NCI-H446 (cell line): ENCODE data around the gene ABCF3.
"Not testable (repeated sequence)": the region's sequence is repeated elsewhere in the genome, so short reads cannot be mapped to it uniquely, and the experiment has no call there.

Experiments used
- DNase-seq, 2 experiments: peaks; one replicate each; lab custom pipeline; 2025; lab: John Stamatoyannopoulos, UW

Gene ABCF3, protein sequence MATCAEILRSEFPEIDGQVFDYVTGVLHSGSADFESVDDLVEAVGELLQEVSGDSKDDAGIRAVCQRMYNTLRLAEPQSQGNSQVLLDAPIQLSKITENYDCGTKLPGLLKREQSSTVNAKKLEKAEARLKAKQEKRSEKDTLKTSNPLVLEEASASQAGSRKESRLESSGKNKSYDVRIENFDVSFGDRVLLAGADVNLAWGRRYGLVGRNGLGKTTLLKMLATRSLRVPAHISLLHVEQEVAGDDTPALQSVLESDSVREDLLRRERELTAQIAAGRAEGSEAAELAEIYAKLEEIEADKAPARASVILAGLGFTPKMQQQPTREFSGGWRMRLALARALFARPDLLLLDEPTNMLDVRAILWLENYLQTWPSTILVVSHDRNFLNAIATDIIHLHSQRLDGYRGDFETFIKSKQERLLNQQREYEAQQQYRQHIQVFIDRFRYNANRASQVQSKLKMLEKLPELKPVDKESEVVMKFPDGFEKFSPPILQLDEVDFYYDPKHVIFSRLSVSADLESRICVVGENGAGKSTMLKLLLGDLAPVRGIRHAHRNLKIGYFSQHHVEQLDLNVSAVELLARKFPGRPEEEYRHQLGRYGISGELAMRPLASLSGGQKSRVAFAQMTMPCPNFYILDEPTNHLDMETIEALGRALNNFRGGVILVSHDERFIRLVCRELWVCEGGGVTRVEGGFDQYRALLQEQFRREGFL

DNA sequence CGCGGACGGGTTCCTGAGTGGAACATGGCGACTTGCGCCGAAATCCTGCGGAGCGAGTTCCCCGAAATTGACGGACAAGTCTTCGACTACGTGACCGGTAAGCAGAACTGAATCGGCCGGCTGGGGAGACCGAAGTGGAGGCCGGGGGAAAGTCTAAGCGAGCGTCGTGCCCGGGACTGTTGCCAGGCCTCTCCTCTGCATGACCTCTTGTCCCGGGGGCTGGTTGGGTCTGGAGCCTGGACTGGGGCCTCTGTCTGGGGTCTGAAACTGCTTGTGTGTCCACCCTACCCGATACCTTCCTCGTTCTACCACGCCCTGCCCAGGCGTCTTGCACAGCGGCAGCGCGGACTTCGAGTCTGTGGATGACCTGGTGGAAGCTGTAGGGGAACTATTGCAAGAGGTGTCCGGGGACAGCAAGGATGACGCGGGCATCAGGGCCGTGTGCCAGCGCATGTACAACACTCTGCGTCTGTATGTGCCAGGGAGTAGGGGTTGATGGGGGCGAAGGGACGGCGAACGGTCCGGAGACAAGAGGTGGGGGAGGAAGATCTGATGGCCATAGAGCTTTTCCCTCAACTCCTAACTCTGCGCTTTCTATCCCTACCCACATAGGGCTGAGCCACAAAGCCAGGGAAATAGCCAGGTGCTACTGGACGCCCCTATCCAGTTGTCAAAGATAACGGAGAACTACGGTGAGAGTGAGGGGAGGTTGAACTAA lies at the start of gene ABCF3:
TSS of gene ABCF3 (plus strand) at position 16 of the 718 bp plus-strand sequence. CDS start at position 25, 9 bp downstream.
- DNase-seq = no peak

- DNase-seq = no peak
Measured at GRCh38 chr3:184140436-184140835, 45.6 kb upstream of the ABCF3 start.

DNA sequence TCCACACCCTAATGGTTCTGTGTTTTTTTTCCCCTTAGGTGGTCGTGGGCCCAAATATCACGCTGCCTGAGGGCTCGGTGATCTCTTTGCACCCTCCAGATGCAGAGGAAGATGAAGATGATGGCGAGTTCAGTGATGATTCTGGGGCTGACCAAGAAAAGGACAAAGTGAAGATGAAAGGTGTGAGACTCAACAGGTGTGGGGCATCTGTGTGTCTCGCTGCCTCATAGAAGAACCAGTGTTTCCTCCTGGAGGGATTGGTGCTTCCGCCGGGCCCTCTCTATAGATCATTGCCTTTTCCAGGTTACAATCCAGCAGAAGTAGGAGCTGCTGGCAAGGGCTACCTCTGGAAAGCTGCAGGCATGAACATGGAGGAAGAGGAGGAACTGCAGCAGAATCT lies 43.8 kb upstream of the ABCF3 start:
- DNase-seq = no peak

- no peak for DNase-seq
Measured at GRCh38 chr3:184143327-184143726, 42.7 kb upstream of the ABCF3 start.

DNA sequence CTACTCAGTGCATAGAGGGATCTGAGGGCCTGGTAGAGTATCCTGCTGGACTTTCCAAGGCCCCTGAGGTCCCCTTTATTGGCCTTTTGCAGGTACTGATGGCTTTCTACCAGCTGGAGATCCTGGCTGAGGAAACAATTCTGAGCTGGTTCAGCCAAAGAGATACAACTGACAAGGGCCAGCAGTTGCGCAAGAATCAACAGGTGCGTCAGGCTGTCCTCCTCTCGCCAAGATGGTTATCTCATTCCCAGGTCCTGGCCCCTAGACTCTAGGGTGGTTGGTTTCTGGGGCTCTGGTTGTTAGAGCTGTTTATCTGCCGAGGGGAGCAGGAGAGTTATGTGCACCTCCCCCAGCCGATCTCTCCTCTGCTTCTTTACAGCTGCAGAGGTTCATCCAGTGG lies 41.5 kb upstream of the ABCF3 start:
- DNase-seq = no peak

- DNase-seq = peak in 1 of 2 experiments; percentile 74
Measured at GRCh38 chr3:184145111-184145524, 40.9 kb upstream of the ABCF3 start.

DNA sequence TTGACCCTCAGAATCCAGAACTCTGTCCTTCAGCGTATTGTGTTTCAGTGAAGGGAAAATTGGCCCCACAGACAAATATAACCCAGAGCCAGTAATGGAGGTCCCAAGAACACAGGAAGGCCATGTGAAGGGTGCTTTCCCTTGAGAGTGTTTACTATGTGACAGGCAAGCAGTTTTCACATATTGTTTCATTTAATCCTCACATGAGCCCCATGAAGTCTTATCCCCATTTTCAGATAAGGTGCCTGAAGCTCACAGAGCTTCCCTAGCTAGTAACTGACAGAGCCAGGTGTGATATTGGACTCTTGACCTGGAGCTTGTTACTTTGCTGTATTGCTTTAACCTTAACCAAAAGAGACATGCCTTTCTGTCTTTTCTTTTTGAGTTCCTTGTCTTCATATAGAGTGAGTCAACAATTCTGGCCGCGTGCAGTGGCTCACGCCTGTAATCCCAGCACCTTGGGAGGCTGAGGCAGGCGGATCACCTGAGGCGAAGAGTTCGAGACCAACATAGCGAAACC lies 40.2 kb upstream of the ABCF3 start:
- no peak for DNase-seq

- no peak for DNase-seq
Measured at GRCh38 chr3:184148076-184148475, 37.9 kb upstream of the ABCF3 start.

DNA sequence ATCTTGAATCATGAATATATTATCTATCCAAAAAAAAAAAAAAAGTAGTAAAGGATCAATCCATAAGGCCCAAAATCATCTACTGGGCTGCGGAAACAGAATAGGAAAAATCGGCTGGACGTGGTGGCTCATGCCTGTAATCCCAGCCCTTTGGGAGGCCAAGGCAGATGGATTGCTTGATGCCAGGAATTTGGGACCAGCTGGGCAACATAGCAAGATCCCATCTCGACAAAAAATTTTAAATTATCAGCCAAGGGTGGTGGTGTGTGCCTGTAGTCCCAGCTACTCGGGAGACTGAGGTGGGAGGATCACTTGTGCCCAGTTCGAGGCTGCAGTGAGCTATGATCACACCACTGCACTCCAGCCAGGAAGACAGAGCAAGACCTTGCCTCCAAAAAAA lies 36.9 kb upstream of the ABCF3 start:
- no peak for DNase-seq

DNA sequence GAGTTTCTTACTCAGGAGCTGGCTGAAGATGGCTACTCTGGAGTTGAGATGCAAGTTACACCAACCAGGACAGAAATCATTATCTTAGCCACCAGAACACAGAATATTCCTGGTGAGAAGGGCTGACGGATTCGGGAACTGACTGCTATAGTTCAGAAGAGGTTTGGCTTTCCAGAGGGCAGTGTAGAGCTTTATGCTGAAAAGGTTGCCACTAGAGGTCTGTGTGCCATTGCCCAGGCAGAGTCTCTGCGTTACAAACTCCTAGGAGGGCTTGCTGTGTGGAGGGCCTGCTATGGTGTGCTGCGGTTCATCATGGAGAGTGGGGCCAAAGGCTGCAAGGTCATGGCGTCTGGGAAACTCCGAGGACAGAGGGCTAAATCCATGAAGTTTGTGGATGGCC lies 36.2 kb upstream of the ABCF3 start:
- not testable (repeated sequence) for DNase-seq

GRCh38 chr3:184154885-184155643 lies 30.9 kb upstream of the ABCF3 start, which contains the start of gene DVL3:
TSS of gene DVL3 (plus strand) at chr3:184155377. CDS start at chr3:184155636, 259 bp downstream.
- DNase-seq = peak in 1 of 2 experiments; percentile 45

DNA sequence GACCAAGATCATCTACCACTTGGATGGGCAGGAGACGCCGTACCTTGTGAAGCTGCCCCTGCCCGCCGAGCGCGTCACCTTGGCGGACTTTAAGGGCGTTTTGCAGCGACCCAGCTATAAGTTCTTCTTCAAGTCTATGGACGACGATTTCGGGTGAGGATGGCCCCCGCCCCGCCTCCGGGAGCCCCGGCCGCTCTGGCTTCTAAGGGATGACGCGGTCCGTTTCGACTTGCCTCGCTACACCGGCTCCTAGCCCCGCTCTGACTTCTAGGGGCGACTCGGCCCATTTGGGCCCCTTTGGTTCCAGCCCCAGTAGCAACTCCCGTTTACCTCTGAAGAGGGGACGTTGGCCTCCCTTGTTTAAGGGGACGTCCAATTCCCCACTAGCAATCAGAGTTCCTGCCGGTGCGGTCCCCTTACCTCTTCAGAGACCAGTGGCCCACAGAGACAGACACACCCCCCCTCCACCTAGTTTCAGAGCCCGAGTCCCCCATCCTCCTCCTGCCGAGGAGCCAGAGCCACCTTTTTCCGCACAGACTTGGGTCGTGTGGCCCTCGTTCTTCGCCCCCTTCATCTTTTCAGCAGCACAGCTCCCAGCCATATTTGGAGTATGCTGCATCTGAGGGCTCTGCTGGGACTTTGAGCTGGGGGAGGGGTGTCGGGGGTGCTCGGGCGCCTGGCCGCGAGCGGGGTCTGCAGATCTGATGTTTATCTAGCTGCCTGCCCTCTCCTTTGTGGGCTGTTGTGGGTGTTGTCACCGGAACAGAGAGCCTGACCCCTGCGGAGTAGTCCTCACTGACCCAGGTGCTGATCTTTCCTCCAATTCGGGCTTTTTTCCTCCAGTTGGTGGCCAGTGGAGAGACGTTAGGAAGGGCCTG lies 30.1 kb upstream of the ABCF3 start:
- no peak for DNase-seq

DNA sequence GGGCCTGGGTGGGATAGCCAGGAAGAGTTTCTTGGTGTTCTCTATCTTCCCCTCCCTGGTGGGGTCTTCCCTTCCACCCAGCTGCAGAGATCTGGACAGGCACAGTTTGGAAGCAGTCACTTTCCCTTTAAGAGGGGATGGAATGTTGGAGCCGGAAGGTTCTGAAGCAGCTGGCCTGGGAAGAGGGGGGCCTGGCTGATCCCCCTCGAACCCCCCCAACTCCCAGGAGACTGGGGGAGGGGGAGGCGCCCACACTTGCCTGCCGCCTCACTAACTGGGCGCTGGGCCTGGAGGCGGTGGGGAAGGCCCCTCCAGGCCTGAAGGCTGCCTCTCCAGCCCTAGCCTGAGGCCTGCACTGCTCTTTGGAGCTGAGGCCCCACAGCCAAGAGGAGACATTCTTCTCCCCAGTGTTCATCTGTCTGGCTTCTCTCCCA lies 29.5 kb upstream of the ABCF3 start:
- peak in 1 of 2 experiments; percentile 39 for DNase-seq

DNA sequence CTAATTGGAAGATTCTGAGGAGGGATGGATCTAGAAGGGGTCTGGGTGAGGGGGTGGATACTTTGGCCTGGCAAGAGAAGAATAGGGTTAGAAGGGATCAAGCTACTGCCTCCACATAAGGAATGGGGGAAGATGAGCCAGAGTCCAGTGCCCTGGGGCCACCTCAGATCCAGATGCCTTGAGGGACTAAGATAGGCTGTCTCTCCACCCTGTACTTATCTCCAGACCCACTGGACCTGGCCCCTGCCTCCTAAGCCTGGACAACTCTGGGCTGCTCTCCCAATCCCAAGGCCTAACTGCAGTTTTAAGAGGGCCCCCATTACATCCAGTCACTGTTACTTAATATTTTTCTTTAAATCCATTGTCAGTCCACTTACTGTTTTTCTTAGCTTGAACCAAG lies 28.8 kb upstream of the ABCF3 start:
- no peak for DNase-seq

GRCh38 chr3:184158404-184158803 lies 27.6 kb upstream of the ABCF3 start:
- no peak for DNase-seq

DNA sequence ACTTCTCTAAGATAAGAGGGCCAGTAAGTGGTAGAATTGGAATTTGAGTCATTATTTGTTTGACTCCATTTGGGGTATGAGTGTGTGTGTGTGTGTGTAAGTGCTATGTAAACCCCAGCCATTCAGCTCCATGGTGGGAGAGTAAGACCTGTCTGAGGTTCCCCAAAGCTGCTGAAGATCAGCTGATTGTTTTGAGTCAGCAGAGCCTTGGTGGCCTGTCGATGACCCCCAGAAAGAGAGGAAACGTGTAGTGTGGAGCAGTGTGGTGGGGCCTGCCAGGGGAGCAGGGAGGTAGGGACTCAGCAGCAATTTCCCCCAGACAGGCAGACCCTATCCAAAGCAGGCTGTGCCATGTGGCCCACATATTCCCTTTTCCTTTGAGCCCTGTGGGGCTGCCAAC lies 25.5 kb upstream of the ABCF3 start:
- DNase-seq = no peak

- DNase-seq = not testable (repeated sequence)
Measured at GRCh38 chr3:184162571-184163070, 23.4 kb upstream of the ABCF3 start.

- no peak for DNase-seq
Measured at GRCh38 chr3:184164648-184165330, 21.2 kb upstream of the ABCF3 start.

GRCh38 chr3:184165543-184165942 lies 20.5 kb upstream of the ABCF3 start:
- no peak for DNase-seq

GRCh38 chr3:184166671-184167070 lies 19.3 kb upstream of the ABCF3 start:
- no peak for DNase-seq
